WTC11 (cell line): Measurements from ENCODE around the gene TNRC18. TPM values are rescaled to one million over a fixed set of nuclear protein-coding genes. Genes with fewer than 3 reads are reported as not detected.

ENCODE experiments used
- ATAC-seq: fragments of 200-7000 bp; cut with Tn5 transposase; 2 replicates; pipeline ENCODE4 v1.10.0; 2021; ENCODE audit warnings: mild to moderate bottlenecking, moderate library complexity
- CTCF ChIA-PET: fragments of 300-600 bp; sonication (Branson Sonifier 250); formaldehyde crosslinking; loops from one replicate; lab custom pipeline; 2021; ENCODE audit warnings: antibody characterized with exemption; lab: Charles Lee
- POLR2A ChIA-PET: fragments of 350-600 bp; sonication (Branson Sonifier 250); formaldehyde crosslinking; loops from one replicate; lab custom pipeline; 2021; ENCODE audit warnings: antibody characterized with exemption; lab: Charles Lee
- DNase-seq: peaks from one replicate; pipeline ENCODE4 v3.0.0; 2021; ENCODE audit warnings: low spot score
- H3K27ac Mint-ChIP-seq: 2 replicates; pipeline ENCODE4 v1.8.0; 2021; ENCODE audit warnings: mixed read lengths
- H3K27me3 Mint-ChIP-seq: 2 replicates; pipeline ENCODE4 v1.8.0; 2021; ENCODE audit warnings: low read depth, mild to moderate bottlenecking, moderate library complexity, mixed read lengths
- H3K36me3 Mint-ChIP-seq: 2 replicates; pipeline ENCODE4 v1.8.0; 2021; ENCODE audit warnings: mixed read lengths
- H3K4me1 Mint-ChIP-seq: 2 replicates; pipeline ENCODE4 v1.8.0; 2022; ENCODE audit warnings: mixed read lengths
- H3K4me3 Mint-ChIP-seq: 2 replicates; pipeline ENCODE4 v1.8.0; 2021; ENCODE audit warnings: mild to moderate bottlenecking, moderate library complexity, mixed read lengths
- H3K9me3 Mint-ChIP-seq: 2 replicates; pipeline ENCODE4 v1.8.0; 2021; ENCODE audit warnings: mixed read lengths
- CREM ChIP-seq: sonication (generic); formaldehyde crosslinking; IDR thresholded peaks from 2 replicates; pipeline ENCODE4 v1.8.1; 2022; ENCODE audit warnings: mild to moderate bottlenecking, missing genetic modification reagents, moderate library complexity
- ELF4 ChIP-seq: sonication (generic); formaldehyde crosslinking; IDR thresholded peaks from 2 replicates; pipeline ENCODE4 v1.8.1; 2022; ENCODE audit warnings: low read depth, mild to moderate bottlenecking, moderate library complexity, missing genetic modification reagents
- FOXP1 ChIP-seq: sonication (generic); formaldehyde crosslinking; IDR thresholded peaks from 2 replicates; pipeline ENCODE4 v1.8.0; 2022; ENCODE audit warnings: missing genetic modification reagents, mild to moderate bottlenecking, moderate library complexity, borderline replicate concordance
- GABPB1 ChIP-seq: sonication (generic); formaldehyde crosslinking; IDR thresholded peaks from 2 replicates; pipeline ENCODE4 v1.8.1; 2023; ENCODE audit warnings: mild to moderate bottlenecking, missing genetic modification reagents
- GRHL2 ChIP-seq: fragments of 250-450 bp; sonication (Bioruptor Pico); IDR thresholded peaks from 2 replicates; pipeline ENCODE4 v1.8.0; 2022; ENCODE audit warnings: mild to moderate bottlenecking, moderate library complexity; ENCODE audit not compliant: insufficient replicate concordance, severe bottlenecking
- GTF2I ChIP-seq: fragments of 250-450 bp; sonication (Bioruptor Pico); conservative IDR thresholded peaks from 2 replicates; pipeline ENCODE4 v1.4.0; 2021; ENCODE audit warnings: mild to moderate bottlenecking
- IRF1 ChIP-seq: sonication (generic); formaldehyde crosslinking; IDR thresholded peaks from 2 replicates; pipeline ENCODE4 v1.8.0; 2023; ENCODE audit warnings: missing genetic modification reagents
- JAZF1 ChIP-seq: fragments of 250-450 bp; sonication (Bioruptor Pico); IDR thresholded peaks from 2 replicates; pipeline ENCODE4 v1.9.0; 2021; ENCODE audit warnings: moderate library complexity, mild to moderate bottlenecking, inconsistent platforms
- JUN ChIP-seq: sonication (generic); formaldehyde crosslinking; IDR thresholded peaks from 2 replicates; pipeline ENCODE4 v1.8.0; 2023; ENCODE audit warnings: mild to moderate bottlenecking, missing genetic modification reagents
- MLX ChIP-seq: sonication (generic); formaldehyde crosslinking; IDR thresholded peaks from 2 replicates; pipeline ENCODE4 v1.8.1; 2023; ENCODE audit warnings: mild to moderate bottlenecking, missing genetic modification reagents, moderate library complexity
- MXD4 ChIP-seq: fragments of 250-450 bp; sonication (Bioruptor Pico); IDR thresholded peaks from 2 replicates; pipeline ENCODE4 v1.8.0; 2021; ENCODE audit warnings: mild to moderate bottlenecking, moderate library complexity, borderline replicate concordance
- NFYB ChIP-seq: sonication (generic); formaldehyde crosslinking; conservative IDR thresholded peaks from 2 replicates; pipeline ENCODE4 v1.8.0; 2022; ENCODE audit warnings: low read depth, missing genetic modification reagents
- NR1H2 ChIP-seq: sonication (generic); formaldehyde crosslinking; IDR thresholded peaks from 2 replicates; pipeline ENCODE4 v1.9.0; 2021; ENCODE audit warnings: mild to moderate bottlenecking, moderate library complexity, missing genetic modification reagents
- OVOL2 ChIP-seq: fragments of 250-450 bp; sonication (Bioruptor Pico); IDR thresholded peaks from 2 replicates; pipeline ENCODE4 v1.9.0; 2021; ENCODE audit warnings: mild to moderate bottlenecking, borderline replicate concordance
- PREB ChIP-seq: sonication (generic); formaldehyde crosslinking; IDR thresholded peaks from 2 replicates; pipeline ENCODE4 v1.8.1; 2022; ENCODE audit warnings: mild to moderate bottlenecking, missing genetic modification reagents, moderate library complexity, borderline replicate concordance
- RELA ChIP-seq: sonication (generic); formaldehyde crosslinking; IDR thresholded peaks from 2 replicates; pipeline ENCODE4 v1.8.1; 2022; ENCODE audit warnings: missing genetic modification reagents, mild to moderate bottlenecking, borderline replicate concordance
- SMAD3 ChIP-seq: sonication (generic); formaldehyde crosslinking; IDR thresholded peaks from 2 replicates; pipeline ENCODE4 v1.8.0; 2022; ENCODE audit warnings: missing genetic modification reagents, mild to moderate bottlenecking, borderline replicate concordance
- USF1 ChIP-seq: sonication (generic); formaldehyde crosslinking; IDR thresholded peaks from 2 replicates; pipeline ENCODE4 v1.8.0; 2022; ENCODE audit warnings: mild to moderate bottlenecking, missing genetic modification reagents
- ZNF138 ChIP-seq: sonication (generic); formaldehyde crosslinking; conservative IDR thresholded peaks from 2 replicates; pipeline ENCODE4 v1.8.1; 2022; ENCODE audit warnings: mild to moderate bottlenecking, moderate library complexity, missing genetic modification reagents
- ZNF232 ChIP-seq: sonication (generic); formaldehyde crosslinking; IDR thresholded peaks from 2 replicates; pipeline ENCODE4 v1.8.0; 2022; ENCODE audit warnings: mild to moderate bottlenecking, missing genetic modification reagents
- ZNF317 ChIP-seq: sonication (generic); formaldehyde crosslinking; IDR thresholded peaks from 2 replicates; pipeline ENCODE4 v1.8.1; 2023; ENCODE audit warnings: low read depth, mild to moderate bottlenecking, moderate library complexity, missing genetic modification reagents, borderline replicate concordance
- ZNF396 ChIP-seq: fragments of 250-450 bp; sonication (Bioruptor Pico); IDR thresholded peaks from 2 replicates; pipeline ENCODE4 v1.8.0; 2021; ENCODE audit warnings: mild to moderate bottlenecking, moderate library complexity, borderline replicate concordance
- ZNF512 ChIP-seq: sonication (generic); formaldehyde crosslinking; IDR thresholded peaks from 2 replicates; pipeline ENCODE4 v1.8.1; 2022; ENCODE audit warnings: missing genetic modification reagents, borderline replicate concordance
- ZNF671 ChIP-seq: fragments of 250-450 bp; sonication (Bioruptor Pico); IDR thresholded peaks from 2 replicates; pipeline ENCODE4 v1.8.0; 2021; ENCODE audit warnings: mild to moderate bottlenecking
- ZSCAN18 ChIP-seq: fragments of 250-450 bp; sonication (Bioruptor Pico); IDR thresholded peaks from 2 replicates; pipeline ENCODE4 v2.1.2; 2022; ENCODE audit warnings: mild to moderate bottlenecking, moderate library complexity
- total RNA-seq: library from RNA; stranded (reverse); gene quantifications from 3 replicates; pipeline ENCODE4 v1.2.3, GENCODE V29; 2021

TNRC18 gene
- total RNA-seq, 1 experiment from 2014 or later, result 55.0 TPM

- DNase-seq (no peak), ATAC-seq (no peak)
- CTCF ChIA-PET, result interaction anchor here (0.5 kb wide), 1 partner anchor 15 kb away, joined by 4 read pairs; no protein-coding TSS in a partner anchor
- Mint-ChIP-seq H3K9me3 (no peaks in the 10 kb centered on the region), H3K36me3 (no peaks in the 10 kb centered on the region), H3K27ac (no peak overlapping the region), H3K4me1 (peaks cover 14% of the 10 kb centered on the region), H3K4me3 (no peak overlapping the region), H3K27me3 (no peaks in the 10 kb centered on the region)
- POLR2A ChIA-PET, result no interaction called here
- no peak for TF ChIP-seq ZNF512
- TF ChIP-seq, all 79 proteins: peak for 0
These were observed 42.4 kb downstream of the TNRC18 start for GRCh38 chr7:5381071-5381772.

GRCh38 chr7:5380350-5381070, 43.1 kb downstream of the TNRC18 start:
- DNase-seq (no peak), ATAC-seq (no peak)
- ChIA-PET CTCF (interaction anchor here (0.5 to 1.1 kb wide), 2 partner anchors 14 to 140 kb away, joined by 4 read pairs; no protein-coding TSS in a partner anchor), POLR2A (no interaction called here)
- H3K4me1 Mint-ChIP-seq, result peaks cover 14% of the 10 kb centered on the region
- no peak overlapping the region for H3K4me3 Mint-ChIP-seq
- H3K27ac Mint-ChIP-seq, result no peak overlapping the region
- TF ChIP-seq PREB (CRISPR knock-in tag) (no peak), MLX (CRISPR knock-in tag) (no peak), ZNF232 (no peak), IRF1 (CRISPR knock-in tag) (no peak), ZSCAN18 (CRISPR knock-in tag) (no peak), NR1H2 (no peak), GRHL2 (CRISPR knock-in tag) (no peak), RELA (CRISPR knock-in tag) (no peak), ZNF671 (no peak), NFYB (no peak), CREM (CRISPR knock-in tag) (no peak), ZNF138 (CRISPR knock-in tag) (no peak)
- no peaks in the 10 kb centered on the region for H3K36me3 Mint-ChIP-seq
- no peaks in the 10 kb centered on the region for H3K27me3 Mint-ChIP-seq
- H3K9me3 Mint-ChIP-seq, result no peaks in the 10 kb centered on the region

- H3K27me3 Mint-ChIP-seq, result no peaks in the 10 kb centered on the region
- ChIA-PET CTCF (interaction anchor here (1.1 kb wide), 1 partner anchor 139 kb away, joined by 4 read pairs; no protein-coding TSS in a partner anchor), POLR2A (no interaction called here)
- no peak overlapping the region for H3K4me3 Mint-ChIP-seq
- no peak for ATAC-seq
- H3K4me1 Mint-ChIP-seq, result peaks cover 12% of the 10 kb centered on the region
- H3K27ac Mint-ChIP-seq, result no peak overlapping the region
- H3K36me3 Mint-ChIP-seq, result no peaks in the 10 kb centered on the region
- no peak for DNase-seq
- H3K9me3 Mint-ChIP-seq, result no peaks in the 10 kb centered on the region
- no peak for TF ChIP-seq ZNF396
- TF ChIP-seq OVOL2, result no peak
- no peak for TF ChIP-seq GTF2I
- TF ChIP-seq ZNF138 (CRISPR knock-in tag), result no peak
- TF ChIP-seq SMAD3 (CRISPR knock-in tag), result no peak
- TF ChIP-seq ELF4 (CRISPR knock-in tag), result no peak
- TF ChIP-seq ZNF317, result no peak
- TF ChIP-seq NR1H2, result no peak
- TF ChIP-seq GABPB1, result no peak
- TF ChIP-seq JAZF1, result no peak
- TF ChIP-seq USF1 (CRISPR knock-in tag), result no peak
- no peak for TF ChIP-seq FOXP1 (CRISPR knock-in tag)
- TF ChIP-seq JUN (CRISPR knock-in tag), result no peak
- TF ChIP-seq MXD4 (CRISPR knock-in tag), result no peak
These were observed 44.1 kb downstream of the TNRC18 start for GRCh38 chr7:5379546-5379945.
